Endothelial cell of umbilical vein (primary cell): ENCODE measurements around the gene LIMCH1. TPM values are rescaled to one million over a fixed set of nuclear protein-coding genes. Genes with fewer than 3 reads are reported as not detected.

Source experiments
- BruUV-seq: library from RNA; stranded (reverse); fragments of 400-500 nt; replicated peaks from 2 replicates; lab custom pipeline; 2021; lab: Mats Ljungman, UMichigan
- CTCF ChIA-PET: fragments of 300-600, 350-600 bp; sonication (Branson Sonifier 250); formaldehyde crosslinking; loops from one replicate; lab custom pipeline; 2021; ENCODE audit warnings: antibody characterized with exemption, inconsistent platforms; lab: Charles Lee
- POLR2A ChIA-PET: fragments of 300-600, 350-600 bp; sonication (Branson Sonifier 250); formaldehyde crosslinking; loops from one replicate; lab custom pipeline; 2021; ENCODE audit warnings: antibody characterized with exemption, inconsistent platforms; lab: Charles Lee
- DNase-seq: peaks from one replicate; pipeline ENCODE4 v3.0.0-alpha.2; 2011; ENCODE audit warnings: low read depth, low spot score
- FAIRE-seq: peaks from 2 replicates; lab custom pipeline; 2011; peaks lifted over from hg19 to GRCh38; lab: Jason Lieb, UNC
- H2AFZ ChIP-seq: 2 replicates; pipeline ENCODE4 v1.6.0; 2012; ENCODE audit warnings: low read depth, low read length, control low read depth, inconsistent platforms
- H3K27ac ChIP-seq: 2 replicates; pipeline ENCODE4 v1.5.1; 2011; ENCODE audit warnings: low read depth, mild to moderate bottlenecking, control low read depth, low read length, moderate library complexity; ENCODE audit not compliant: insufficient read depth
- H3K27me3 ChIP-seq, 2 experiments: 2 replicates each; pipeline versions ENCODE4 v1.6.0 to v1.6.1; 2011; ENCODE audit warnings: low read length in 2 of 2, mixed read lengths in 1 of 2; ENCODE audit not compliant: control insufficient read depth in 2 of 2, insufficient read depth in 2 of 2
- H3K36me3 ChIP-seq, 2 experiments: 2 replicates in 1 of 2; 3 replicates in 1 of 2; pipeline ENCODE4 v1.5.1; 2011; ENCODE audit warnings: low read length in 2 of 2, mild to moderate bottlenecking in 1 of 2, moderate library complexity in 1 of 2; ENCODE audit not compliant: control insufficient read depth in 2 of 2, insufficient read depth in 2 of 2; ENCODE audit errors: extremely low read depth in 1 of 2
- H3K4me1 ChIP-seq: 3 replicates; pipeline ENCODE4 v1.5.1; 2011; ENCODE audit warnings: mild to moderate bottlenecking, low read length; ENCODE audit not compliant: control insufficient read depth, insufficient read depth; ENCODE audit errors: extremely low read depth
- H3K4me2 ChIP-seq: 2 replicates; pipeline ENCODE4 v1.6.1; 2011; ENCODE audit warnings: low read length, control low read depth, mixed read lengths; ENCODE audit not compliant: insufficient read depth
- H3K4me3 ChIP-seq, 3 experiments: fragments of 200-600 bp in 1 of 3; sonication (generic), shearing (Covaris generic) in 1 of 3; replicated peaks in 1 of 3; 2 replicates each; pipeline ENCODE4 v1.5.1; 2011 to 2016; ENCODE audit warnings: control low read depth in 3 of 3, low read length in 3 of 3, mild to moderate bottlenecking in 2 of 3, inconsistent platforms in 1 of 3, low read depth in 1 of 3, moderate library complexity in 1 of 3; ENCODE audit not compliant: insufficient read depth in 1 of 3
- H3K79me2 ChIP-seq: 2 replicates; pipeline ENCODE4 v1.6.0; 2012; ENCODE audit warnings: low read length, inconsistent platforms; ENCODE audit not compliant: control insufficient read depth, insufficient read depth
- H3K9ac ChIP-seq: replicated peaks from 2 replicates; pipeline ENCODE3; 2011; ENCODE audit warnings: low read length, control low read depth; ENCODE audit not compliant: insufficient read depth; ENCODE audit errors: extremely low read depth
- H3K9me1 ChIP-seq: replicated peaks from 3 replicates; pipeline ENCODE4 v1.6.0; 2011; ENCODE audit warnings: mild to moderate bottlenecking, low read length; ENCODE audit not compliant: control insufficient read depth, insufficient read depth; ENCODE audit errors: extremely low read depth
- H3K9me3 ChIP-seq: replicated peaks from 2 replicates; pipeline ENCODE4 v1.5.1; 2012; ENCODE audit warnings: low read length, inconsistent platforms; ENCODE audit not compliant: control insufficient read depth, insufficient read depth
- H4K20me1 ChIP-seq: replicated peaks from 2 replicates; pipeline ENCODE3; 2011; ENCODE audit warnings: mild to moderate bottlenecking, low read length; ENCODE audit not compliant: control insufficient read depth, insufficient read depth; ENCODE audit errors: extremely low read depth
- CTCF ChIP-seq, 2 donors: IDR thresholded peaks; 1 replicate in 1 of 2; 2 replicates in 1 of 2; pipeline ENCODE4 v1.5.1; 2011; ENCODE audit warnings: low read length in 2 of 2, mild to moderate bottlenecking in 2 of 2, moderate library complexity in 2 of 2, control low read depth in 1 of 2, inconsistent platforms in 1 of 2, low read depth in 1 of 2; ENCODE audit not compliant: insufficient read depth in 1 of 2; ENCODE audit errors: extremely low read depth in 1 of 2
- EZH2 ChIP-seq: IDR thresholded peaks from 2 replicates; pipeline ENCODE4 v1.6.1; 2012; ENCODE audit warnings: borderline replicate concordance, low read depth, mild to moderate bottlenecking, moderate library complexity, low read length, inconsistent platforms; ENCODE audit not compliant: severe bottlenecking
- FOS ChIP-seq: IDR thresholded peaks from 2 replicates; pipeline ENCODE4 v1.6.1; 2011; ENCODE audit warnings: mild to moderate bottlenecking, low read length, moderate library complexity, borderline replicate concordance; ENCODE audit not compliant: insufficient read depth
- GATA2 ChIP-seq: IDR thresholded peaks from 2 replicates; pipeline ENCODE4 v1.7.0; 2011; ENCODE audit warnings: low read depth, mild to moderate bottlenecking, moderate library complexity, mixed read lengths, low read length; ENCODE audit not compliant: insufficient read length, insufficient read depth
- JUN ChIP-seq: IDR thresholded peaks from 2 replicates; pipeline ENCODE4 v1.6.1; 2011; ENCODE audit warnings: borderline replicate concordance, low read depth; ENCODE audit not compliant: insufficient read length, insufficient read depth
- MYC ChIP-seq: IDR thresholded peaks from one replicate; pipeline ENCODE4 v1.6.1; 2011; ENCODE audit warnings: mild to moderate bottlenecking, low read depth, low read length
- POLR2A ChIP-seq: IDR thresholded peaks from 2 replicates; pipeline ENCODE4 v1.6.1; 2012; ENCODE audit warnings: low read depth, mild to moderate bottlenecking, control low read depth, low read length
- POLR2AphosphoS5 ChIP-seq: IDR thresholded peaks from 2 replicates; pipeline ENCODE4 v1.6.1; 2012; ENCODE audit warnings: low read depth, mild to moderate bottlenecking, control low read depth, low read length, moderate library complexity; ENCODE audit not compliant: insufficient read depth
- dilution Hi-C: fragments of 300-500 bp; cut with MboI; formaldehyde crosslinking; loops from one replicate; pipeline ENCODE4 v1.15.0; 2019; ENCODE audit warnings: low sequenced_read_pairs; ENCODE audit not compliant: extremely low pct_ligation_motif_present
- intact Hi-C: fragments of 100-400 bp; cut with micrococcal nuclease; formaldehyde crosslinking; loops from one replicate; pipeline ENCODE4 v1.10.0; 2022
- polyA plus RNA-seq, 4 experiments: library from polyadenylated mRNA; depleted of rRNA in 3 of 4; stranded (reverse) in 3 of 4; unstranded in 1 of 4; fragments of >200 nt; gene quantifications; 2 replicates each; pipeline versions ENCODE4 v1.2.1 to v1.2.3, GENCODE V29; 2011 to 2012; ENCODE audit warnings: missing spikeins in 1 of 4
- total RNA-seq: library from RNA; stranded (reverse); gene quantifications from 2 replicates; pipeline ENCODE4 v1.2.3, GENCODE V29; 2021
- TF ChIP-seq, protein P1 (sequence below): IDR thresholded peaks from 2 replicates; pipeline ENCODE4 v1.6.1; 2011; ENCODE audit not compliant: insufficient read depth, insufficient read length

LIMCH1 gene
- total and polyA plus RNA-seq, 2 donors (not counting 3 experiments of a cell fraction or from before 2014, with no cell fraction given) = 14.3 to 32.8 TPM

DNA sequence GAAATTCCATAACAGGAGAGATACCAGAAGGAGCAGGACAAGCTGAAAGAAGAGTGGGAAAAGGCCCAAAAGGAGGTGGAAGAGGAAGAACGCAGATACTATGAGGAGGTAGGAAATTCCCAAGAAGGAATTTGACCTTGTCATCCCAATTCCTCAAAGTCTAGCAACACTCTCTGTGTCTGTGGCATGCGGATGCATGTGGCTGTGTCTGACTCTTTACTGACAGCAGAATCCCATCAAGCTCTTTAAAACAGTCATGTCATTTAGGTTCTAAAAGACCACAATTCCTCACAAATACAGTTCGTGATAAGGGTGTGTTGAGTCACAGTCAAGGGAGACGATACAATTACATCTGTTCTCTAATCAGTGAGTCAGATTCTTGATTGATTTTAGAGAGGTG is 142.0 kb downstream of the LIMCH1 start:
- Histone ChIP-seq H3K27me3 (peaks cover 7 to 11% of the 10 kb centered on the region in 2 experiments), H3K36me3 (peaks cover 0 to 5% of the 10 kb centered on the region in 2 experiments), H3K9me1 (no peaks in the 10 kb centered on the region), H3K4me3 (no peak overlapping the region), H3K4me2 (no peak overlapping the region), H3K9me3 (no peaks in the 10 kb centered on the region), H2AFZ (no peak overlapping the region), H4K20me1 (no peaks in the 10 kb centered on the region), H3K4me1 (no peaks in the 10 kb centered on the region), H3K79me2 (no peaks in the 10 kb centered on the region), H3K9ac (no peak overlapping the region), H3K27ac (no peak overlapping the region)
- FAIRE-seq = no peak
- CTCF ChIA-PET = no interaction called here
- no peak for DNase-seq
- BruUV-seq = no TSS peak
- dilution Hi-C loops (no loop called here), intact Hi-C loops (no loop called here)
- POLR2A ChIA-PET = no interaction called here
- TF ChIP-seq CTCF (IDR thresholded peaks at IDR 0.05; ENCODE audit: extremely low read depth in 1 of 2, insufficient read depth in 1 of 2, low read depth in 1 of 2, low read length in 2 of 2) (no peak), EZH2 (no peak), POLR2A (no peak), FOS (no peak), MYC (no peak), JUN (no peak), POLR2AphosphoS5 (no peak), GATA2 (no peak)
- TF ChIP-seq, protein P1, sequence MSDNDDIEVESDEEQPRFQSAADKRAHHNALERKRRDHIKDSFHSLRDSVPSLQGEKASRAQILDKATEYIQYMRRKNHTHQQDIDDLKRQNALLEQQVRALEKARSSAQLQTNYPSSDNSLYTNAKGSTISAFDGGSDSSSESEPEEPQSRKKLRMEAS = no peak
